Measurements from ENCODE around the gene LYPLA2.

DNA sequence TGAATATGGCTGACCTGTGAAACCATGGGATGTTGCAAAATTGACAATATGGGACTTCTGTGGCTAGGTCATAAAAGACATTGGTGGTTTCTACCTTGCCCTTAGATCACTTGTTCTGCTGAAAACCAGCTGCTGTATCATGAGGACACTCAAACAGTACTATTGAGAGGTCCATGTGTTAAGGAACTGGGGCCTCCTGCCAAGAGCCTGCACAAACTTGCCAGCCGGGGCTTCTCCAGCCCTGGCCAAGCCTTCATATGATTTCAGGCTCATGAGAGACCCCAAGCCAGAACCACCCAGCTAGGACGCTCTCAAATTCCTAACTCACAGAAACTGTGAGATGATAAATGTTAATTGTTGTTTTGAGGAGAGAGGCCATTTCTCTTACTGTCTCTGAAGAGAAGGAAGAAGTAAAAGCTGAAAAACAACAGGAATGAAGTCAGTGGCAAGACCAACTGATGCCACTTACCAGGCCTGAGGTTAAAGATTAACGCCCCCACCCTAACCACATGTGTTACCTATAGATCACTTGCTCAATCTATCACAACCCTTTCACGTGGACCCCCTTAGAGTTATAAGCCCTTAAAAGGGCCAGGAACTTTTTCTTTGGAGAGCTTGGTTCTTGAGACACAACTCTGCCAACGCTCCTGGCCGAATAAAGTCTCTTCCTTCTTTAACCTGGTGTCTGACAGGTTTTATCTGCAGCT, 16.6 kb upstream of the LYPLA2 start:
- TF ChIP-seq RXRA (IDR thresholded peaks at IDR 0.05): no peak
- TF ChIP-seq, protein P1, sequence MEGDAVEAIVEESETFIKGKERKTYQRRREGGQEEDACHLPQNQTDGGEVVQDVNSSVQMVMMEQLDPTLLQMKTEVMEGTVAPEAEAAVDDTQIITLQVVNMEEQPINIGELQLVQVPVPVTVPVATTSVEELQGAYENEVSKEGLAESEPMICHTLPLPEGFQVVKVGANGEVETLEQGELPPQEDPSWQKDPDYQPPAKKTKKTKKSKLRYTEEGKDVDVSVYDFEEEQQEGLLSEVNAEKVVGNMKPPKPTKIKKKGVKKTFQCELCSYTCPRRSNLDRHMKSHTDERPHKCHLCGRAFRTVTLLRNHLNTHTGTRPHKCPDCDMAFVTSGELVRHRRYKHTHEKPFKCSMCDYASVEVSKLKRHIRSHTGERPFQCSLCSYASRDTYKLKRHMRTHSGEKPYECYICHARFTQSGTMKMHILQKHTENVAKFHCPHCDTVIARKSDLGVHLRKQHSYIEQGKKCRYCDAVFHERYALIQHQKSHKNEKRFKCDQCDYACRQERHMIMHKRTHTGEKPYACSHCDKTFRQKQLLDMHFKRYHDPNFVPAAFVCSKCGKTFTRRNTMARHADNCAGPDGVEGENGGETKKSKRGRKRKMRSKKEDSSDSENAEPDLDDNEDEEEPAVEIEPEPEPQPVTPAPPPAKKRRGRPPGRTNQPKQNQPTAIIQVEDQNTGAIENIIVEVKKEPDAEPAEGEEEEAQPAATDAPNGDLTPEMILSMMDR (IDR thresholded peaks at IDR 0.05; ENCODE audit: low read depth, low read length, missing input control): no peak

All from liver (tissue), 3 donors.